NT2/D1 (cell line): Measurements from ENCODE around the gene ZBTB16.

Source experiments
- SUZ12 ChIP-seq: IDR thresholded peaks from 2 replicates; pipeline ENCODE4 v1.6.1; 2011; ENCODE audit not compliant: insufficient read length, insufficient read depth; ENCODE audit errors: extremely low read depth
- YY1 ChIP-seq: IDR thresholded peaks from 2 replicates; pipeline ENCODE4 v1.6.1; 2011; ENCODE audit not compliant: insufficient read length, insufficient read depth

- TF ChIP-seq SUZ12, result no peak
- no peak for TF ChIP-seq YY1
Measured at GRCh38 chr11:114167355-114167754, 107.8 kb downstream of the ZBTB16 start.
